HG03045 (cell line): Measurements from ENCODE around the gene SF1.

Source experiments
- ATAC-seq: cut with Tn5 transposase; IDR thresholded peaks from one replicate; pipeline ENCODE4 v1.9.1; 2021; ENCODE audit warnings: mild to moderate bottlenecking, moderate library complexity; ENCODE audit not compliant: unreplicated experiment

SF1 gene

DNA sequence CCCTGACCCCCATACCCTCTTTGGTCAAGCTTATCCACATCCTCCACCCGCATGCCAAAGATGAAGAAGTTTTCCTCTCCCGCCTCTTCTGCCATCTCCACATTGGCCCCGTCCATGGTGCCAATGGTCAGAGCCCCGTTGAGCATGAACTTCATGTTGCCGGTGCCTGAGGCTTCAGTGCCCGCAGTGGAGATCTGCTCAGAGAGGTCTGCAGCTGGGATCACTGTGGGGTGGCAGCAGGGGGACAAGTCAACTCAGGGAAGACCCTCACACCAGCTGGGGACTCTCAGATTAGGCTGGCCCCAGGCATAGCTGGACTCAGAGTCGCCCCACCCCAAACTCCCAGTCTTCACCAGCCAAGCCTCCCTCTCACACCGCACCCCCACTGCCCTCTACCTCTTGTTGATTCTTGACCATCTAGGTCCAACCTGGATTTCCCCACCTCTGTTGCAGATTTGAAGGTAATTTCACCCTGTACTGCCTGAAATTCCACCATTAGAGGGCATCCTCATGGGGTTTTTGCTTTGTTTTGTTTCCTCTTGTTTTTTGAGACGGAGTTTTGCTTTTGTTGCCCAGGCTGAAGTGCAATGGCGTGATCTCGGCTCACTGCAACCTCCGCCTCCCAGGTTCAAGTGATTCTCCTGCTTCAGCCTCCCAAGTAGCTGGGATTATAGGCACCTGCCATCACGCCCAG lies 27.8 kb downstream of the SF1 start:
- no peak for ATAC-seq

DNA sequence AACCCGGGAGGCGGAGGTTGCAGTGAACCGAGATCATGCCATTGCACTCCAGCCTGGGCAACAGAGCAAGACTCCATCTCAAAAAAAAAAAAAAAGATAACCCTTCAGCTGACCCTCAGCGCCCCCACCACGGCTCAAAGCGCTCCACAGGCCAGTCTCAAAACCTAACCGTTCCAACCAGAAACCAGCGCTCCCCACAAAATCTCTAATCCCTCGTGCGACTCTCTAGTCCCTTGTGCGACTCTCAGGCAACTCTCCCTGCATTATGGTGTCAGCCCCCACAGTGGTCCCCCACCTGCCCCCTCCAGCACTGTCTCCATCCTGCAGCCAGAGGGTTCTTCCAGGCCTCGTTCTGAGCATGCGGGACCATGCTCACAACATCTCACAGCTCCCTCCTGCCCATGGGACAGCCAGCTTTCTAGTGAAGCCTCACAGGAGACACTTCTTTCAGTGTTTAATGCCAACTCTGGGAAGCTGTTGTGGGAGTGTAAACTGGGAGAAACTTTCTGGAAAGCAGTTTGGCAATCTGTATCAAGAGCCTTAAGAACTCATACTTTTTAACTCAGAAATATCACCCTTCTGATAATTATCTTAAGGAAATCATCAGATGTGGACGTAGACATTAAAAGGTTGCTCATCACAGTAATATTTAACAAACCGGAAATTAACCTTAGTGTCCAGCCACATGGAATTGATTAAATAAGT lies 30.2 kb downstream of the SF1 start:
- no peak for ATAC-seq

DNA sequence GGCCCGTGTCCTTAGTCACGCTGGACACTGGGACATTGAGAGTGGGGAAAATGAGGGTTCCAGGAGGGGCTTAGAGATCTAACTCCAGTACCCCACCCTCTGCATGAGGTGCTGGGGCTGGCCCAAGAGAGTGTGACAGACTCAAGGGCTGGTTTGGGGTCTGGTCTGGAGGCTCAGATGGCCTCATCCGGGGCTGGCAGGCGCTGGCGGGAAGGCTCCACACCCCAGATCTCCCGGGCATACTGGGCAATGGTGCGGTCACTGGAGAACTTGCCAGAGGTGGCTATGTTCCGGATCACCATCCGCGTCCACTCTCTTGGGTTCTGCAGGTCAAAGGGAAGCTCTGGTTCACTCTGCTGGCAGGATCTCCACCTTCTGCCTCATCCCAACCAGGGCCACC lies 31.9 kb downstream of the SF1 start:
- no peak for ATAC-seq

DNA sequence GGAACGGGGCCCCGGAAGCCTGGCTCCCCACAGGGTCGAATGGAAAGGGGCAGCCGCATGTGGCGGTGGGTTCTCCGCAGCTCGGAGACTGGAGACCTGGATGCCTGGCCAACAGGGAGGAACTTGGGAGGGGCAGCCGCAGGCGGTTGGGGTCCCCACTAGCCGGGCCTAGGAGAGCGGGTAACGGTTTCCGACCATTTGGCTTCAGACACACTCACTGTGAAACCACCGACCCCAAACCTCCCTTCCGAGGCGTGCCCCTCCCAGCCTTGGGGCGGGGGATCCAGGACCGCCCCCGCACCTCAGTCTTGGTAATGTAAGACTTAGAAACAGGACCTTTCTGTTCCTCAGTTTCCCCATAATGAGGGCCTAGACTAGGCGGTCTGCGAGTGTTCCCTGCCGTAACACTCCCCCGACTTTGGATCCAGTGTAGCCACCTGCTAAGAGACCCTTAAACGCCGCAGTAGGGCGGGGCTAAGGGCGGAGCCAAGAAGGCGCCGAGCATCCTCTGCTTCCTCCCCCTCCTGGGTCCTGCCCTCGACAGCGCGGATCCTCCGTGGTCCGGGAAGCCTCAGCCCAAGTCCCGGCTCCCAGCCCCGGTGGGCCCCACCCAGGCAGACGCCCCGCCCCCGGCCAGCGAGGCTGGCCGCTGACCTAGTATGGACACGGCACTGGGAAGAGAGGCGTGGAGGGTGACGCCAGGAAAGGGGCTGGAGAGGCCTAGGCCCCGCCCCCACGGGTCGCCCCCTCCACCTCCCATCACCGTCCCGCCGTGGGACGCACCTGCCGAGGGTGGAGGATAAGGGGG lies 32.6 kb downstream of the SF1 start:
- ATAC-seq, result no peak

DNA sequence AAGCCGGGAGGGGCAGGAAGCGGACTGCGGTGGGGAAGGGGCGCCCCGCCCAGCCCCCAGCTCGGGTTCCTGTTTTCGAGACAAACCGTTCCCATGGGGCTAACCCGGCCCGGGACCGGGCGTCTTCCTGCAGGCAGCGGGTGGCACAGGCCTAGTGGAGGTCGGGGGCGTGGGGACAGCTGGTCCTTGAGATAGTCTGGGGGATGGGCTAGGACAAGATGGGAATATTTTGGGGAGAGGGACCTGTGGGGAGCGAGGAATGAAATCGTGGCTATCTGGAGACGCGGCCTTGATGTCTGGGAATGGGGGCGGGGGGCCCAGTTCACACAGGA lies 33.2 kb downstream of the SF1 start:
- no peak for ATAC-seq

DNA sequence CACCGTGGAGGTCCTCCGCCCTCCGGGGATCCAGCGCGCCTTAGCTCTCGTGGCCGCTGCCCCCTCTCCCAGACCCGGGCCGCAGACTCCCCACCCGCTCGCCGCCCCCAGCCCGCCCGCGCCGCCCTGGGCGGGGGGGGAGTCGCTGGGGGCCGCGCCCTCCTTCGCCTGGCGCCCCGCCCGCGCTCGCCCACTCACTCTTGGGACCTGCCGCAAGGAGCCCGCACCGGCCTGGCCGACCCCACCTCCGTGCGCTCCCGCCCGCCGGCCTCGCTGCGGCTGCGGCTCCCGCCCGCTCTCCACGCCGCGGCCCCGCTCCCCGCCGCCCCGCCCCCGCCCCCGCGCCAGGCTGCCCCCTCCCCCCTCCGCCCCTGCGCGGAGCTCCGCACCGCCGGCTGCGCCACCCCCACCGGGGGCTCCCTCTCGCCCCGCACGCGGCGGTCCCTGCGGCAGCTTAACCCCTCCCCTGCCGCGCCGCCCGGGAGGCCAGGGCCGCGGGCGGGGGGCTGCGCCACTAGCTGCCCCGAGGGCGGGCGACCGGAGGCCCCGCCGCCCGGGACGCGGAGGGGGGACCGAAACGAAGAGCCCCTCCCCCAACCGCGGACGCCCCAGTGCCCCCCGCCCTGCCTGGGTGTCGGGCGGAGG lies 33.7 kb downstream of the SF1 start:
- ATAC-seq, result no peak

DNA sequence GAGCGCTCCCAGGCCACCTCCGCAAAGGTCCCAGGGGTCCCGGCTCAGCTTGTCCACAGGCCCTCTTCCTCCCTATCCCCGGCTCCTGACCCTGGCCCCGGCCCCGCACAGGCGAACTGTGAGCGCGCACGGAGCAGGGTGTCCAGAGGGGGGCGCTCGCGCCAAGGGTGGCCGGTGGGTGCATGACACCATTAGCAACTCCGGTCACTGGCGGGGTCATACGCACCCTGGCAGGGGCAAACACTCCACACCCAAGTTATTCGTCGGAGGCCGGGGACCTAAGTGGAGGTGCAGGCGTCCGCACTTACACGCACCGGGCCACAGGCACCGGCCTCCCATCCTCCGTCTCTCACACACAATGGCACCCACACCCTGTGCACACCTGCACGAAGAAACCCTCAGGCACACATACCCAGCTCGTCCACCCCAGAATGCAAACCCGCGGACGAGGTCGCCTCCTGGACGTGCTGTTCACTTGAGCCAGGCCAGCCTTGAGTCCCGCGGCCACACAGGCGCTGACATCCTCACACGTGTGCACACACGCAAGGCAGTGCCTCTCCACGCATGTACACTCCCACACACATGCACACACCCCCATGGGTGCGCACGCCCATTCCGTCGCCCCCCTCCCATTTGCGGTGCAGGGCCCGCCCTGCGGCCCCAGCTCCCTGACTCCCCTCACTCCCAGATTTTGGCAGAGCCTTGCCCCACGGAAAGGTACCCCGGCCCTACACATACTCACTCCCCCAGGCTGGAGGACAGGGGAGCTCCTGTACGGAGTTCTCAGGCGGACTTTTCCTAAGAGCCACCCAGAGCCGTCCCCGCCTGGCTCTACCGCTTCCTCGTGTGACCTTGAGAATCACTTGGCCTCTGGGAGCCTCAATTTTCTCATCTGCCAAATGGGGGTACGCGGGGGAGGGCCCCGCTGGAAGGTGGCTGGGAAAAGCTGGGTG lies 34.5 kb downstream of the SF1 start, which contains the start of gene RASGRP2:
TSS of gene RASGRP2 (minus strand) at position 552 of the 953 bp plus-strand sequence. CDS start 1,276 bp downstream, outside the sequence.
- ATAC-seq, result no peak

DNA sequence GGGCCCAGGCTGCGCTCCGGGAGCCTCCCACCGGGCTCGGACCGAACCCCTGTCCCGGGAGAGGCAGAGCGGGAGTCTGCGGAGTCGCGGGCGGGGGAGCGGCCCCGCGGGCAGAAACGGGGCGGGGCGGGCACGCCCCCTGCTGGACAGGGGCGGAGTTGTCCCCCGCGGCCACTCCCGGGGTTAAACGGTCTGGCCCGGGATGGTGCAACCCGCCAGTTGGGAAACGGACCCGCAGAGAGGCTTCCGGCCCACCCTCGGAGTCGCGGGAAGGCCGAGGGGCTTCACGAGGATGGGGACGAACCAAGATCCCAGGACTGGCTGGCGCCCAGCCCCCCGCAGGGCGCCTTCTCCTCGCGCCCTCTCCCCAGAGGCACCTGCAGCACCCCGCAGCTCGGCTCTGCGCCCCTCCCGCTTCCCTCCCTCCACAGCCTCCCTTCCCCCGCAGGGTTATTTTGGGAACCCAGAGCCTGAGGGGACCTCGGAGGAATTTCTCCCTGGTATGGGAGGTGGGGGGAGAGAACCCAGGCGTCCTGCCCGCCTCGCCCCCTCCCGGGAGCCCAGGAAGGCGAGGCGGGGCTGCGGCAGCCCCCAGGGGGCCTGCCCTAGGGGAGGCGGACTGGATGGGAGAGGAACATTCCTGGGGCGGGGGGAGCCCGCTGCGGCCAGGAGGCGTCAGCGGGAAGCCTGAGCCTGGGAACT lies 35.3 kb downstream of the SF1 start:
- no peak for ATAC-seq

DNA sequence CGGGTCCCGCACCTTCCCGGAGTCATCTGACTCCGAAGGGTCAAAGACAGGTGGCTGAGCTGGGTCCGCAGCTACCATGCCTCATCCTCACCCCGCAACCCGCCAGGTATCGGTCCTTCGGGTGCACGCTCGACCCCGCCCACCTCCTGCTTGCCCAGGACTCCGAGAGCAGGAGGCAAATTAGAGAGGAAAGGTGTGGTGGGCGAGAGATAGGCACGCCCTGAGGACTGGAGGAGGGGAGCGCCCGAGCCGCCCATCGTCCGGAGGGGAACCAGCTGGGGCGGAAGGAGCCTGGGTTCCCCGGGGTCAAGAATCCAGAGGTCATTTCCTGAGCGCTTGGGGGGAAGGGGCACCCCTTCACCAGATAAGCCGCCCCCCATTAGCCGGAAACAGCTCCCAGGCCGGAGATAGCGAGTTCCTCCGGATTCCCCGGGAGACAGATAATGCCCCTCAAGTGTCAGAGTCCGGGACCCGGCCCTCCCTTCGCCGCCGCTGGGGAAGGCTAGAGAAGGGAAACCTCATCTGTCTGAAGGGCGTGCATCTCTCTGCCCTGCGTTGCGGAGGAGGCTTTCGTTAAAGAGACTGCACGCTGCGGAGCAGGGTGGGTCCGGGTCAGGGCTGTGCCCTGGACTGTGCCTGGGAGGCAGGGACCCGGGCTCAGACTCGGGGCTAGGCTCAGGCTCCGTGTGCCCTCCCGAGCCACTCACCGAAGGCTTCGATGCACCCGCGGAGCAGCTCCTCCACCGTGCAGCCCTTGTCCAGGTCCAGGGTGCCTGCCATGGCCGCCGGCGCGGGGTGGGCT lies 36.1 kb downstream of the SF1 start:
- no peak for ATAC-seq

DNA sequence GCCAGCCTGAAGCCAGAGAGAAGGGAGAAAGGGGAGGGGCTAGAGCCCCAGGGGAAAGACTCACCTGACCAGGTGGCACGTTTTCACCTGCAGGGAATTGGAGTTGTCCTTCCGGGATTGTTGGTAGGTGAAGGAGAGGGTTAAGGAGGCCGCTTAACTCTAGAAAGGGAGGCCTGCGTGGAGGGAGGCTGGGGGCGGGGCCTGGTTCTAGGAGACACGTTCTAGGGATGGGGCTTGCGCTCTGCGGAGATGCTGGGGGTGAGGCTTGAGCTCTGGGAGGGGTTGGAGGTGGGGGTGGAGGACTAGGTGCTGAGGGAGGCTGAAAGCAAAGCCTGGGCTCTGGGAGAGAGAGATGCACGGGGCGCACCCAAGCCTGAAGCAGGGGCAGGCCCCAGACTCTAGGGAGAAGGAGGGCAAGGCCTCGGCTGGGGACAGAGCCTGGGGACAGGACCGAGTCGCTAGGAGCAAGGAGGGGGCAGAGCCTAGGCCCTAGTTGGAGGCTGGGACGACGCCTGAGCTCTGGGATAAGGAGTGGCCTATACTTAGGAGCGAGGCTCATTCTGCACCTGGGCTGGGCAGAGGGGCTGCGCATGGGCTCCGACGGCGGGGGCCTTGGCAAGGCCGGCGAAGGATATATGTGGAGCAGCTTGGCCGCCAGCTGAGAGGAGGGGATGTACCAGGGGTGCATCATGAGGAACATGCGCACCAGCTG lies 36.8 kb downstream of the SF1 start:
- no peak for ATAC-seq

DNA sequence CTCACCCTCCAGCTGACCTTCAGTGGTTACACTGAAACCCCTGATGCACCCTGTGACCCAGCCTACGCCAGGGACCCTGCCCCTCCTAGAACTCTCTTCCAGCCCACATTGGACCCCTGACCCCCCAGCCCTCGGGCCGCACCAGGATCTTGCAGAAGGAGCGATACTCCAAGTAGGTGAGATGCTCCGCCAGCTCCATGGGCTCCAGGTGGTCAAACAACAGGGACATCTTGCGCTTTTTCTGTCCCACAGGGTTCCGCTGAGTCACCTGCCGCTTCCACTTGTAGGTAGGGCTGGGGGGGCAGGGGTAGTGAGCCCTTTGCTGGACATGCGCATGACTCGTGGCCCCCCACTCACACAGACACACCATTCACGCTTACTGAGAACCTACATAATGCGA lies 38.5 kb downstream of the SF1 start:
- no peak for ATAC-seq

DNA sequence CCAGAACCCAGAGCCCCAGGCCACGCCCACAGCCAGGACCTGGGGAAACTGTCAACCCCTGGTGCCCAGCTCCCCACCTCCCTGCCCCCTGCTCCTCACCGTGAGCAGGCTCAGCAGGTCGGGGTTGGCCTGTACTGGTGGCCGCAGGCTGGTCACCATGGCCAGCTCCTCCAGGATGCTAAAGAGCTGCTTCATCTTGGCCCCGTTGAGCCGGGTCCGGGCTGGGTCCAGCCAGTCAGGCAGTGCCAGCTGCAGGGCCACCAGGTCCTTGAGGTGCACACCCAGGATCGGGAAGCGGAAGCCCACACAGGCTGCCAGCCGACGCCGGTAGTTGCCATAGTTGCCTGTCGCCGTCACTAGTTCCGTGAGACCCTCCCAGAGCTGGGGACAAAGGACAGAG lies 41.7 kb downstream of the SF1 start:
- no peak for ATAC-seq

DNA sequence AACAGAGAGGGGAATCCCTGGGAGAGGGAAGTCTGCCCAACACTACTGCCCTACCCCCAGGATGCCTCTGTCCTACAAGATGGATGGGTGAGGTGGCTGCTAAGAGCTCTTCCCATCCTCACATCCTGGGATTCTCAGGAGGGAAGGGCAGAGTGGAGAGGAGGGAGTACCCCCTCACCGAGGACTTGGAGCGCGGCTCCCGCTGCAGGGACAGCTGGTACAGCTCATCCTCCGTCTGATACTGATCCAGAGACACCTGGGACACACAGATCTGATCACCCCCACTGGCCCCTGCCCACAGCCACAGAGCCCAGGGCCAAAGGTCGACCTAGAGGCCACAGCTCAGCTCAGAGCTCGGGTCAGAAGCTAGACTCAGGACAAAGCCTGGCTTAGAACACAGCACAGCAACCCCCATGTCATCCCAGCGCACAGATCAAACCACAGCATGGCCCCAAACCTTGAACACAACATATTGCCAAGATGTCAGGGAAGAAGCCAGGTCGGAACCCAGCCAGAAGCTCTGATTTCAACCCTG lies 42.5 kb downstream of the SF1 start:
- no peak for ATAC-seq

DNA sequence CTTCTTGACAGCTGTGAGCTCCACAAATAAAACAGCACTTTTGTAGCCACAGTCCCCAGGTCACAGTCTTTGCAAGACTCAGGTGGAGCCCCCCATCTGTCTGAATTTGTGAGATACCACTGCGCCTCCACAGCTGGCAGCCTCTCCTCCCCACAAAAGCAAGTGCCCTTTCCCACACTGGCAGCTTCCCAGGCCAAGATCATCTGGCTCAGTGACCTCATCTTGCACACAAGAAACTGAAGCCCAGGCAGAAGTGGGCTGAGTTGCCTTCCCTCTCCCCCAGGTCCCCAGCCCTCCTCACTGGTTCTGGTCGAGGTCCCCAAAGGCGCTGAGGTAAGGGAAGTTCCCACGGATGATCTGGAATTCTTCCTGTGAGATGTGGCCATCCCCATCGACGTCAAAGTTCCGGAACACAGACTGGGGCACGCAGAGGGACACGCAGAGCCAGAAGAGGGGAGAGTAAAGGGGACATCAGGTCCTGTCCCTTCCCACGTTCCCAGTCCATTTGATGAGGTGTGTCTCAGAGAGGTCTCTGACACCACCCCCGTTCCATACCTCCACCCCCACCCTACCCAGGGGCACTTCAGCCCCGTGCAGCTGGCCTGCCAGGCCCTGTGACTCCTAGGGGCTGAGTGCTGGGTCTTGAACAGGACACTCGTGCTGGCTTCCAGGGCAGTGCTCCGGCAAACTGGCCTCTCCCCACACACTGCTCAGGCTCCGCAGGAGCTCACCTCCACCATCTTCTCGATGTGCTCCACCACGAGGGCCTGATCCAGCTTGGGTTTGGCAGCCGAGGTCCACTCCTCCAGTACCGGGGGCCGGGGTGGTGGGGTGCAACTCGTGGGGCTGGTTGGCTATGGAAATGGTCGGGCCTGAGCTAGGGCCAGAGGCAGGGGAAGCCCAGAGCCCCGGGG lies 43.3 kb downstream of the SF1 start:
- no peak for ATAC-seq

DNA sequence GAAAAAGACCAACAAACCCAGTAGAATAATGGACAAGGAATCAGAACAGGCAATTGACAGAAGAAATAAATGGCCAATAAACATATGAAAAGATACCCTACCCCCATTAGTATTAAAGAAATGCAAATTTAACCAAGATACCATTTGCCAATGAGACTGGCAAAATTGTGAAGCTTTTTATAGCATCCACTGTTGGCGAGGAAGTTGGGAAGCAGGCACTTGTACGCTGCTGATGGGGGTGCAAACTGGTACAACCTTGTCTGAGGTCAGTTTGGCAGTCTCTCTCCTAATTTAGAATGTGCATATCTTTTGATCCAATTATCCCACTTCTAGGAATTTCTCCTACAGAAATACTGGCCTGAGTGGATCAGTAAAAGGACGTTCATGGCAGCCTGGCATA lies 46.7 kb downstream of the SF1 start:
- no peak for ATAC-seq

DNA sequence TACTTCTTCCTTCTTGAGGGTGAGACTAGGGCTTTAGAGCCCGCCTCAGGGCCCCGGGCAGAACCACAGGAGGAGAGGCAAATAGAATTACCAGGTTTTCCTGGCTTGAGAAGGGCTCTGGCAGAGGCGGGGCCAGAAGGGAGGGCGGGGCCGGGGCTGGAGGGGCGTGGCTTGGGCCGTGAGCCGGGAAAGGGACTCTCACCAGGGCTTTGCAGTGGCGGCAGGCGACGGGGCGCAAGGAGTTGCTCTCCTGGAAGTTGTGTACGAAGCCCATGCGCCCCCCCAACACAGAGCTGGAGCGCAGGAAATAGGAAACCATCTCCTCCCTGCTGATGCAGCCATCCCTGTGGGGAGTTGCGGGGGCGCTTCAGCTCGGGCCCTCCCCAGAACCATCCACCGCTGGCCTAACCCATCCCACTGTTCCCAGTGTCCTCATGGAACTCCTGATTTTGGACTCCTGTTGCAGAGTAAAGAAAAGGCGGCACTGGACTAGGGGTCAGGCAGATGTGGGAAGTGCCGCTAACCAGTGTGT lies 48.4 kb downstream of the SF1 start:
- no peak for ATAC-seq
